SK-N-SH (cell line): ENCODE results near the gene STYXL2. TPM values are rescaled to one million over a fixed set of nuclear protein-coding genes. Genes with fewer than 3 reads are reported as not detected.

Source experiments
- CTCF ChIA-PET: fragments of 300-600, 350-600 bp; formaldehyde crosslinking; extraction: SDS; loops from one replicate; lab custom pipeline; 2021; lab: Yijun Ruan, JAX
- POLR2A ChIA-PET: fragments of 350-600 bp; sonication (Branson Sonifier 250); formaldehyde crosslinking; extraction: SDS; loops from one replicate; lab custom pipeline; 2020; ENCODE audit warnings: antibody characterized with exemption, inconsistent platforms; lab: Yijun Ruan, JAX
- DNase-seq: peaks from one replicate; pipeline ENCODE4 v3.0.0; 2012
- H2AFZ ChIP-seq: fragments of 200-600 bp; sonication (generic); 2 replicates; pipeline ENCODE4 v1.8.1; 2016; ENCODE audit warnings: antibody characterized with exemption, mild to moderate bottlenecking, low read depth
- H3F3A ChIP-seq: fragments of 200-600 bp; sonication (generic); replicated peaks from 2 replicates; pipeline ENCODE3; 2016; ENCODE audit warnings: antibody characterized with exemption, mild to moderate bottlenecking; ENCODE audit not compliant: insufficient read depth
- H3K27ac ChIP-seq, 2 experiments: fragments of 200-500 bp in 1 of 2; fragments of 200-600 bp in 1 of 2; sonication (Bioruptor generic) in 1 of 2; sonication (generic), shearing (Covaris generic) in 1 of 2; 2 replicates each; pipeline versions ENCODE4 v1.5.1 to v1.6.1; 2014 to 2016; ENCODE audit warnings: low read depth in 2 of 2, inconsistent platforms in 1 of 2, low read length in 1 of 2, mild to moderate bottlenecking in 1 of 2, mixed read lengths in 1 of 2
- H3K27me3 ChIP-seq: fragments of 200-600 bp; sonication (generic), shearing (Covaris generic); 2 replicates; pipeline ENCODE4 v1.6.1; 2016; ENCODE audit warnings: mixed run types; ENCODE audit not compliant: insufficient read depth
- H3K36me3 ChIP-seq, 2 experiments: fragments of 200-500 bp in 1 of 2; fragments of 200-600 bp in 1 of 2; sonication (Bioruptor generic) in 1 of 2; sonication (generic) in 1 of 2; replicated peaks in 1 of 2; 2 replicates each; pipeline versions ENCODE3 to v1.5.1; 2014 to 2016; ENCODE audit warnings: low read length in 1 of 2, mild to moderate bottlenecking in 1 of 2; ENCODE audit not compliant: insufficient read depth in 2 of 2, control insufficient read depth in 1 of 2
- H3K4me1 ChIP-seq, 2 experiments: fragments of 200-500 bp in 1 of 2; fragments of 200-600 bp in 1 of 2; sonication (Bioruptor generic) in 1 of 2; sonication (generic), shearing (Covaris generic) in 1 of 2; 2 replicates each; pipeline versions ENCODE4 v1.5.1 to v1.6.1; 2014 to 2016; ENCODE audit warnings: low read depth in 1 of 2, low read length in 1 of 2, mixed run types in 1 of 2; ENCODE audit not compliant: insufficient read depth in 2 of 2, control insufficient read depth in 1 of 2
- H3K4me2 ChIP-seq: fragments of 200-600 bp; sonication (generic), shearing (Covaris generic); 2 replicates; pipeline ENCODE4 v1.6.1; 2017; ENCODE audit warnings: mixed run types
- H3K4me3 ChIP-seq, 2 experiments: fragments of 200-500 bp in 1 of 2; fragments of 200-600 bp in 1 of 2; sonication (Bioruptor generic) in 1 of 2; sonication (generic), shearing (Covaris generic) in 1 of 2; 2 replicates each; pipeline versions ENCODE4 v1.5.1 to v1.8.1; 2014 to 2016; ENCODE audit warnings: low read depth in 2 of 2, inconsistent platforms in 1 of 2, low read length in 1 of 2, mild to moderate bottlenecking in 1 of 2, mixed read lengths in 1 of 2, moderate library complexity in 1 of 2
- H3K79me2 ChIP-seq: fragments of 200-600 bp; sonication (generic); 2 replicates; pipeline ENCODE4 v1.8.1; 2017; ENCODE audit warnings: mild to moderate bottlenecking; ENCODE audit not compliant: insufficient read depth
- H3K9ac ChIP-seq: fragments of 200-600 bp; sonication (generic); 2 replicates; pipeline ENCODE4 v1.6.1; 2017; ENCODE audit warnings: mixed run types
- H3K9me2 ChIP-seq: fragments of 200-600 bp; sonication (generic); 2 replicates; pipeline ENCODE4 v1.6.1; 2017; ENCODE audit warnings: mixed run types
- H3K9me3 ChIP-seq: fragments of 200-600 bp; sonication (generic); 2 replicates; pipeline ENCODE4 v1.6.1; 2017; ENCODE audit warnings: mixed run types, mild to moderate bottlenecking, moderate library complexity
- H4K20me1 ChIP-seq: fragments of 200-600 bp; sonication (generic); 2 replicates; pipeline ENCODE4 v1.6.1; 2017; ENCODE audit warnings: mild to moderate bottlenecking, mixed run types; ENCODE audit not compliant: insufficient read depth
- CHD2 ChIP-seq: fragments of 150-350 bp; IDR thresholded peaks from 2 replicates; pipeline ENCODE4 v1.6.1; 2018; ENCODE audit warnings: low read length; ENCODE audit not compliant: partially characterized antibody
- GATA2 ChIP-seq: sonication (generic); formaldehyde crosslinking; IDR thresholded peaks from 2 replicates; pipeline ENCODE4 v1.5.0; 2020; ENCODE audit warnings: mild to moderate bottlenecking, missing genetic modification reagents
- POLR2AphosphoS5 ChIP-seq: IDR thresholded peaks from 2 replicates; pipeline ENCODE4 v1.6.1; 2012; ENCODE audit warnings: low read depth, low read length
- RCOR1 ChIP-seq: fragments of 150-350 bp; IDR thresholded peaks from 2 replicates; pipeline ENCODE4 v1.6.1; 2017; ENCODE audit warnings: antibody characterized with exemption, low read length
- RFX5 ChIP-seq: IDR thresholded peaks from 2 replicates; pipeline ENCODE4 v1.6.1; 2012; ENCODE audit warnings: mild to moderate bottlenecking, improper control_type of control experiment, low read length
- SIN3A ChIP-seq: IDR thresholded peaks from 2 replicates; pipeline ENCODE4 v1.6.1; 2012; ENCODE audit warnings: low read depth, mild to moderate bottlenecking, low read length, moderate library complexity, borderline replicate concordance
- SMC3 ChIP-seq: IDR thresholded peaks from 2 replicates; pipeline ENCODE4 v1.6.1; 2012; ENCODE audit warnings: low read depth, low read length, improper control_type of control experiment
- WGBS: methylation state at CpG from one replicate; pipeline ENCODE4 v1.1.6; 2017; ENCODE audit warnings: low lambda C conversion rate; 5-methylcytosine and 5-hydroxymethylcytosine counted together
- polyA plus RNA-seq, 3 experiments: library from polyadenylated mRNA; depleted of rRNA; stranded (reverse); fragments of >200 nt; gene quantifications; 2 replicates each; pipeline ENCODE4 v1.2.3, GENCODE V29; 2012
- TF ChIP-seq, protein P1 (sequence below): IDR thresholded peaks from 2 replicates; pipeline ENCODE4 v1.6.1; 2012; ENCODE audit warnings: mild to moderate bottlenecking, low read depth, low read length, moderate library complexity

Gene STYXL2
- polyA plus RNA-seq (2012; rRNA removed): not detected in 2 replicates
- not detected in 2 replicates for polyA plus RNA-seq (2012; cell fraction: cytosol; rRNA removed)
- polyA plus RNA-seq (2012; cell fraction: nucleus; rRNA removed): not detected in 2 replicates

DNA sequence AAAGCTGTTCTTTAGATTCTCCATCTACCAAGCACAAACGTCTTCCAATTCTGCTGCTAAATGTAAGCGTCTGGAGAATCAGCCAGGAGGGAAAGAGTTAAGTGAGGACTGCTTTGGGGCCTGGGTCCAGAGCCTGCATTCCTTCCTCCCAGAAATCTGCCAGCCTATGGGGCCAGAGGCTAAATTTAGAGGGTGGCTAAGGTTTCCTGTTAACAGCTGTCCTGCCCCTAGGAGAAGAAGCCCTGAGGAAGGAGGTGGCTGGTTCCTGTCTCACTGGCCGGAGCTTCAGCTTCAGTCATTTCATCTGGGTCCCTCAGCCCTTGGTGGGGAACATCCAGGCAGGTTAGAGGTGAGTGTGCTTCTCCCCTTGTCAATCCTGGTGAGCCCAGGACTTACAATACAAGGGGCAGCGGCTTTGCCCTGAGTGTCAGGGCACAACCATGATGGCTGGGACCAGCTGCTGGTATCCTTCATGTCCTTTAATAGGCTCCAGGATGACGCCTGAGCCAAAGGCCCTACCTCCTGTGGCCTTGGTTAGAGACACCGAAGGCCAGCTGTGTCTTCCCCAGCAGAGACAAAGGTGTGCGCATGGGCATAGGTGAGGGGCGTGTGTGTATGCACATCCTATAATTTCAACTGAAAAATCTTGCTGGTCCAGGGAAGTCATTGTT, at the start of gene STYXL2:
STYXL2 (plus strand) TSS at position 230 of the 671 bp plus-strand sequence. CDS start 775 bp downstream, outside the sequence.
- no peak for DNase-seq
- Histone ChIP-seq H3K4me3 (no peak within 1 kb of the TSS), H3K27ac (no peak within 1 kb of the TSS), H3K79me2 (no peaks in the 10 kb centered on the region), H3K36me3 (no peaks in the 10 kb centered on the region), H3K9ac (no peak within 1 kb of the TSS), H2AFZ (no peak within 1 kb of the TSS), H3K4me1 (peaks cover 0 to 4% of the 10 kb centered on the region in 2 experiments; a peak in 1 of 4 replicates), H3K9me2 (no peaks in the 10 kb centered on the region), H3K27me3 (no peaks in the 10 kb centered on the region), H3F3A (no peaks in the 10 kb centered on the region), H3K9me3 (no peaks in the 10 kb centered on the region), H4K20me1 (no peaks in the 10 kb centered on the region), H3K4me2 (no peak within 1 kb of the TSS)
- CTCF ChIA-PET: interaction anchor here (0.6 to 2.4 kb wide), 4 partner anchors 10 to 184 kb away, joined by 3 to 9 read pairs (median 6); no protein-coding TSS in a partner anchor
- POLR2A ChIA-PET: no interaction called here
- TF ChIP-seq POLR2AphosphoS5 (no peak), SMC3 (no peak)
- WGBS: 55% methylated on average over 6 of the region's 8 CpGs

- H3K4me1 ChIP-seq: no peaks in the 10 kb centered on the region
- no peak overlapping the region for H3K4me2 ChIP-seq
- ChIA-PET POLR2A (interaction anchor here (0.6 kb wide), 1 partner anchor 398 kb away, joined by 3 read pairs; no protein-coding TSS in a partner anchor), CTCF (interaction anchor here (0.8 to 19.2 kb wide), 5 partner anchors 7 to 153 kb away, joined by 3 to 769 read pairs (median 9); no protein-coding TSS in a partner anchor)
- DNase-seq: no peak
- peaks cover 4% of the 10 kb centered on the region; the same call in 1 of the 2 replicates for H3K27me3 ChIP-seq
- no peaks in the 10 kb centered on the region for H3F3A ChIP-seq
- no peaks in the 10 kb centered on the region for H3K36me3 ChIP-seq
- no peaks in the 10 kb centered on the region for H3K79me2 ChIP-seq
- WGBS: 67% methylated on average over 5 of the region's 5 CpGs
- H3K9me3 ChIP-seq: no peaks in the 10 kb centered on the region
- H3K4me3 ChIP-seq: no peak overlapping the region
- H3K9me2 ChIP-seq: no peaks in the 10 kb centered on the region
- no peak overlapping the region for H3K9ac ChIP-seq
- no peak overlapping the region for H2AFZ ChIP-seq
- H4K20me1 ChIP-seq: no peaks in the 10 kb centered on the region
- no peak overlapping the region for H3K27ac ChIP-seq
- TF ChIP-seq SIN3A: no peak
- TF ChIP-seq, protein P1, sequence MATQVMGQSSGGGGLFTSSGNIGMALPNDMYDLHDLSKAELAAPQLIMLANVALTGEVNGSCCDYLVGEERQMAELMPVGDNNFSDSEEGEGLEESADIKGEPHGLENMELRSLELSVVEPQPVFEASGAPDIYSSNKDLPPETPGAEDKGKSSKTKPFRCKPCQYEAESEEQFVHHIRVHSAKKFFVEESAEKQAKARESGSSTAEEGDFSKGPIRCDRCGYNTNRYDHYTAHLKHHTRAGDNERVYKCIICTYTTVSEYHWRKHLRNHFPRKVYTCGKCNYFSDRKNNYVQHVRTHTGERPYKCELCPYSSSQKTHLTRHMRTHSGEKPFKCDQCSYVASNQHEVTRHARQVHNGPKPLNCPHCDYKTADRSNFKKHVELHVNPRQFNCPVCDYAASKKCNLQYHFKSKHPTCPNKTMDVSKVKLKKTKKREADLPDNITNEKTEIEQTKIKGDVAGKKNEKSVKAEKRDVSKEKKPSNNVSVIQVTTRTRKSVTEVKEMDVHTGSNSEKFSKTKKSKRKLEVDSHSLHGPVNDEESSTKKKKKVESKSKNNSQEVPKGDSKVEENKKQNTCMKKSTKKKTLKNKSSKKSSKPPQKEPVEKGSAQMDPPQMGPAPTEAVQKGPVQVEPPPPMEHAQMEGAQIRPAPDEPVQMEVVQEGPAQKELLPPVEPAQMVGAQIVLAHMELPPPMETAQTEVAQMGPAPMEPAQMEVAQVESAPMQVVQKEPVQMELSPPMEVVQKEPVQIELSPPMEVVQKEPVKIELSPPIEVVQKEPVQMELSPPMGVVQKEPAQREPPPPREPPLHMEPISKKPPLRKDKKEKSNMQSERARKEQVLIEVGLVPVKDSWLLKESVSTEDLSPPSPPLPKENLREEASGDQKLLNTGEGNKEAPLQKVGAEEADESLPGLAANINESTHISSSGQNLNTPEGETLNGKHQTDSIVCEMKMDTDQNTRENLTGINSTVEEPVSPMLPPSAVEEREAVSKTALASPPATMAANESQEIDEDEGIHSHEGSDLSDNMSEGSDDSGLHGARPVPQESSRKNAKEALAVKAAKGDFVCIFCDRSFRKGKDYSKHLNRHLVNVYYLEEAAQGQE: no peak
- no peak for TF ChIP-seq GATA2
- TF ChIP-seq RFX5: no peak
- TF ChIP-seq CHD2: no peak
- TF ChIP-seq RCOR1: no peak
Measured at GRCh38 chr1:167051907-167052306, 42.0 kb upstream of the STYXL2 start.
